ENCODE data around the gene KDM4C.

KDM4C gene

DNA sequence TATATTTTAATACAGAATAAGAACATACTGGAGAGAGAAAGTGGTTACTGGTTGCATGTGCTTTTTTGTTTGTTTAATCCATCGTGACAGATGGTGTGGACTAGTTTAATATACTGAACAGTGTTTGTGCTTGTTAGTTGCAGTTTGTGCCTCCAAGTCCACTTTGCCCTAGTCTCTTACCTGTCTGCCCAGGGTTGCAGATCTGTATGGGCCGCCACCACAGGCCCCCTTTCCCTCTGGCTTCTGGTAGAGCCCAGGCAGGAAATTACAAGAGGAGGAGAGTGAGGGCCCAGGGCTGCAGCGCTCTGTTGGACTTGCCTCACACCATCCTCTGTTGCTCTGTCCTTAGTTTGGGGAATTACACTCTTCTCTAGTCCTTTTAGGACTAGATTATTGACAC is 166.4 kb downstream of the KDM4C start:
- Histone ChIP-seq H2AFZ (ENCODE audit: low read depth) (no peak overlapping the region), H4K20me1 (ENCODE audit: insufficient read depth) (0 out of 2 replicates have a peak, but pooled peaks cover 4% of the 10 kb centered on the region), H3K27ac (no peak overlapping the region)

DNA sequence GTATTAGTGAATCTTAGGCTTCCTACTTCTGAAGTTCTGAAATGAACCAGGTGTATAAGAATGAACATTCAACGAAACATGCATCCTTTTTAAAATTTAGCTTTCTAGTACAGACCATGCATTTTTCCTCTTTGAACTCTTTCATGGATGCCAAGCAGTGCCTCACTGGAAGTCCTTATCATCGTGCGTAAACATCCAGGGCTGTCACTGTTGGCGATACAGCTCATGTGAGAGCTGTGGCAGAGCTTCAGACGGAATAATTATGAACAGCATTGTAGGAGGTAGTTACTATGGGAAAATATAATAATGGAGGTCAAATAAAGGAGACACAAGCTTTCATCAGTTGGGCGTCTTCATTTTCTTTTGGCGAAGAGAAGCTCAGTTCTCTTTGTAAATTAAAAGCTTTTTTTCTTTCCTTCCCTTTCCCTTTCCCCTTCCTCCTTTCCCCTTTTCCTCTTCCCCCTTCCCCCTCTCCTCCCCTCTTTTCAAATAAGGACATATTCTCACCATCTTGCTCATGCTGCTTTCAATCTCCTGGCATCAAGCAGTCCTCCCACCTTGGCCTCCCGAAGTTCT is 167.3 kb downstream of the KDM4C start:
- Histone ChIP-seq H3K79me2 (ENCODE audit: insufficient read depth, low read depth) (no peaks in the 10 kb centered on the region), H3K27me3 (ENCODE audit: insufficient read depth, low read depth) (no peaks in the 10 kb centered on the region), H3K9ac (no peak overlapping the region), H4K20me1 (ENCODE audit: insufficient read depth) (0 out of 2 replicates have a peak, but pooled peaks cover 4% of the 10 kb centered on the region), H3K36me3 (ENCODE audit: insufficient read depth) (no peaks in the 10 kb centered on the region), H3K4me3 (IDR thresholded peaks at IDR 0.05; ENCODE audit: insufficient read depth, low read depth, low read length) (no peak overlapping the region), H3K27ac (no peak overlapping the region), H3K4me1 (ENCODE audit: low read depth, poor library complexity, severe bottlenecking) (peaks cover 15% of the 10 kb centered on the region), H3K4me2 (no peak overlapping the region), H2AFZ (ENCODE audit: low read depth) (no peak overlapping the region)
- TF ChIP-seq, protein P1, sequence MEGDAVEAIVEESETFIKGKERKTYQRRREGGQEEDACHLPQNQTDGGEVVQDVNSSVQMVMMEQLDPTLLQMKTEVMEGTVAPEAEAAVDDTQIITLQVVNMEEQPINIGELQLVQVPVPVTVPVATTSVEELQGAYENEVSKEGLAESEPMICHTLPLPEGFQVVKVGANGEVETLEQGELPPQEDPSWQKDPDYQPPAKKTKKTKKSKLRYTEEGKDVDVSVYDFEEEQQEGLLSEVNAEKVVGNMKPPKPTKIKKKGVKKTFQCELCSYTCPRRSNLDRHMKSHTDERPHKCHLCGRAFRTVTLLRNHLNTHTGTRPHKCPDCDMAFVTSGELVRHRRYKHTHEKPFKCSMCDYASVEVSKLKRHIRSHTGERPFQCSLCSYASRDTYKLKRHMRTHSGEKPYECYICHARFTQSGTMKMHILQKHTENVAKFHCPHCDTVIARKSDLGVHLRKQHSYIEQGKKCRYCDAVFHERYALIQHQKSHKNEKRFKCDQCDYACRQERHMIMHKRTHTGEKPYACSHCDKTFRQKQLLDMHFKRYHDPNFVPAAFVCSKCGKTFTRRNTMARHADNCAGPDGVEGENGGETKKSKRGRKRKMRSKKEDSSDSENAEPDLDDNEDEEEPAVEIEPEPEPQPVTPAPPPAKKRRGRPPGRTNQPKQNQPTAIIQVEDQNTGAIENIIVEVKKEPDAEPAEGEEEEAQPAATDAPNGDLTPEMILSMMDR (conservative IDR thresholded peaks at IDR 0.05; ENCODE audit: low read depth, low read length): no peak

More for the DNA sequence above, 166.4 kb downstream of the KDM4C start:
- no peak overlapping the region for H3K9ac ChIP-seq
- H3K4me3 ChIP-seq (IDR thresholded peaks at IDR 0.05; ENCODE audit: insufficient read depth, low read depth, low read length): no peak overlapping the region
- no peaks in the 10 kb centered on the region for H3K36me3 ChIP-seq (ENCODE audit: insufficient read depth)
- no peak overlapping the region for H3K4me2 ChIP-seq
- no peaks in the 10 kb centered on the region for H3K79me2 ChIP-seq (ENCODE audit: insufficient read depth, low read depth)
- TF ChIP-seq, protein P1 (conservative IDR thresholded peaks at IDR 0.05; ENCODE audit: low read depth, low read length): no peak
- H3K27me3 ChIP-seq (ENCODE audit: insufficient read depth, low read depth): no peaks in the 10 kb centered on the region
- peaks cover 6% of the 10 kb centered on the region for H3K4me1 ChIP-seq (ENCODE audit: low read depth, poor library complexity, severe bottlenecking)

DNA sequence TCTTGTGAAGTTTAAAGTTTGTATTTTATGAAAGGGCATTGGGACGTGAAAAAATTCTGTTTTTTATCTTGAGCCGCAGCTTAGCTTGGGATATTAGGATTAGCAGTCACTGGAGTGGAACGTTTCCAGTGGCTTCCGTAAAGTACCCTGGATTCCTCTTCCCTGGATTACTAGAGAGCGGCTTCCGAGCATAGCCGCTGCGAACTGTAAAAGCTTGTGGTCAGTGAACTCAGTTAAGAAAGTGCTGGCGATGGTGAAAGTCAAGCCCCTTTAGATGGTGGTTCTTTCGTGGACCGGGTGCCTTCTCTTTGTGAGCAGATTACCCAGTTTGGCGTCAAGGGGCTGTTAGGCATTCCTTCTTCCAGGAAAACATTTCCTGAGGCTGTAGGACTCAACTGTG is 168.1 kb downstream of the KDM4C start:
- Histone ChIP-seq H3K27me3 (ENCODE audit: insufficient read depth, low read depth) (no peaks in the 10 kb centered on the region), H3K4me2 (no peak overlapping the region), H3K27ac (no peak overlapping the region), H3K36me3 (ENCODE audit: insufficient read depth) (no peaks in the 10 kb centered on the region), H3K4me1 (ENCODE audit: low read depth, poor library complexity, severe bottlenecking) (peaks cover 17% of the 10 kb centered on the region), H2AFZ (ENCODE audit: low read depth) (no peak overlapping the region), H3K9ac (no peak overlapping the region), H3K4me3 (IDR thresholded peaks at IDR 0.05; ENCODE audit: insufficient read depth, low read depth, low read length) (no peak overlapping the region), H3K79me2 (ENCODE audit: insufficient read depth, low read depth) (no peaks in the 10 kb centered on the region), H4K20me1 (ENCODE audit: insufficient read depth) (0 out of 2 replicates have a peak, but pooled peaks cover 4% of the 10 kb centered on the region)
- TF ChIP-seq, protein P1 (conservative IDR thresholded peaks at IDR 0.05; ENCODE audit: low read depth, low read length): no peak

DNA sequence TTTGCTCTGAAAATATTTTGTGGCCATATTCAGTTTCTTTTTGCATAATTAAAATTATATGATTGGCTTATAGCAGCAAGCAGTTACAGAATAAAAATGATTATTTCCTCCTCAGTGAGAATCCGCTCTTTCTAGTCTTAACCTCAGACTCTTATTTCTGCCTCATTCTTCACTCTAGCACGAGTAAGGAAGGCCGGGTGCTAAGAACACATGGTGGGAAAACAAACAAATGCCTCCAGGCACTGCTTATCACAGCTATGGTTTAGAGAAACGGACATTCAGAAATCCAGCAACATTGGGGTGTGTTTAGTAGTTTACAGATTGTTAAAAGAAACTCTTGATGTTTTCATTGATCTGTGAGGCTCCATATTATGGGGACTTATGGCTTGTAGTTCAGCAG is 168.7 kb downstream of the KDM4C start:
- peaks cover 17% of the 10 kb centered on the region for H3K4me1 ChIP-seq (ENCODE audit: low read depth, poor library complexity, severe bottlenecking)
- no peaks in the 10 kb centered on the region for H3K79me2 ChIP-seq (ENCODE audit: insufficient read depth, low read depth)
- H3K4me3 ChIP-seq (IDR thresholded peaks at IDR 0.05; ENCODE audit: insufficient read depth, low read depth, low read length): no peak overlapping the region
- H4K20me1 ChIP-seq (ENCODE audit: insufficient read depth): 0 out of 2 replicates have a peak, but pooled peaks cover 4% of the 10 kb centered on the region
- no peak overlapping the region for H3K4me2 ChIP-seq
- no peak overlapping the region for H2AFZ ChIP-seq (ENCODE audit: low read depth)
- H3K36me3 ChIP-seq (ENCODE audit: insufficient read depth): no peaks in the 10 kb centered on the region
- no peaks in the 10 kb centered on the region for H3K27me3 ChIP-seq (ENCODE audit: insufficient read depth, low read depth)
- no peak overlapping the region for H3K9ac ChIP-seq
- TF ChIP-seq, protein P1 (conservative IDR thresholded peaks at IDR 0.05; ENCODE audit: low read depth, low read length): no peak
- H3K27ac ChIP-seq: no peak overlapping the region

Measured in KMS-11 (cell line).